Calu3 (cell line): Measurements from ENCODE around the gene NIPAL3. TPM values are rescaled to one million over a fixed set of nuclear protein-coding genes. Genes with fewer than 3 reads are reported as not detected.

Source experiments
- BruUV-seq: library from RNA; stranded (reverse); fragments of 400-500 nt; replicated peaks from 2 replicates; lab custom pipeline; 2021; lab: Mats Ljungman, UMichigan
- CTCF ChIA-PET: fragments of 300-600 bp; sonication (Branson Sonifier 250); formaldehyde crosslinking; loops from one replicate; lab custom pipeline; 2022; ENCODE audit warnings: antibody characterized with exemption; lab: Charles Lee
- DNase-seq: peaks from one replicate; pipeline ENCODE4 v3.0.0; 2022
- H3K27ac Mint-ChIP-seq: one replicate; pipeline ENCODE4 v1.8.0; 2022; ENCODE audit warnings: mixed read lengths; ENCODE audit not compliant: unreplicated experiment
- H3K27me3 Mint-ChIP-seq: one replicate; pipeline ENCODE4 v1.8.0; 2022; ENCODE audit warnings: mixed read lengths; ENCODE audit not compliant: unreplicated experiment
- H3K36me3 Mint-ChIP-seq: one replicate; pipeline ENCODE4 v1.8.0; 2022; ENCODE audit warnings: mild to moderate bottlenecking, moderate library complexity, mixed read lengths; ENCODE audit not compliant: insufficient read depth, unreplicated experiment
- H3K4me1 Mint-ChIP-seq: one replicate; pipeline ENCODE4 v1.8.0; 2022; ENCODE audit warnings: mild to moderate bottlenecking, low read depth, mixed read lengths; ENCODE audit not compliant: unreplicated experiment
- H3K4me3 Mint-ChIP-seq: one replicate; pipeline ENCODE4 v1.8.0; 2022; ENCODE audit warnings: mild to moderate bottlenecking, low read depth, moderate library complexity, mixed read lengths; ENCODE audit not compliant: unreplicated experiment
- H3K9me3 Mint-ChIP-seq: one replicate; pipeline ENCODE4 v1.8.0; 2022; ENCODE audit warnings: low read depth, mixed read lengths; ENCODE audit not compliant: unreplicated experiment
- intact Hi-C: fragments of 100-400 bp; cut with micrococcal nuclease; formaldehyde crosslinking; loops from one replicate; pipeline ENCODE4 v1.10.0; 2022; ENCODE audit not compliant: unreplicated experiment
- total RNA-seq: library from RNA; stranded (reverse); gene quantifications from 2 replicates; pipeline ENCODE4 v1.2.3, GENCODE V29; 2022
- TF ChIP-seq, protein P1 (sequence below): fragments of 200-600 bp; IDR thresholded peaks from one replicate; pipeline ENCODE4 v1.8.0; 2022; ENCODE audit warnings: antibody characterized with exemption; ENCODE audit not compliant: unreplicated experiment

The NIPAL3 gene
- total RNA-seq, 1 experiment from 2014 or later: 28.8 TPM

DNA sequence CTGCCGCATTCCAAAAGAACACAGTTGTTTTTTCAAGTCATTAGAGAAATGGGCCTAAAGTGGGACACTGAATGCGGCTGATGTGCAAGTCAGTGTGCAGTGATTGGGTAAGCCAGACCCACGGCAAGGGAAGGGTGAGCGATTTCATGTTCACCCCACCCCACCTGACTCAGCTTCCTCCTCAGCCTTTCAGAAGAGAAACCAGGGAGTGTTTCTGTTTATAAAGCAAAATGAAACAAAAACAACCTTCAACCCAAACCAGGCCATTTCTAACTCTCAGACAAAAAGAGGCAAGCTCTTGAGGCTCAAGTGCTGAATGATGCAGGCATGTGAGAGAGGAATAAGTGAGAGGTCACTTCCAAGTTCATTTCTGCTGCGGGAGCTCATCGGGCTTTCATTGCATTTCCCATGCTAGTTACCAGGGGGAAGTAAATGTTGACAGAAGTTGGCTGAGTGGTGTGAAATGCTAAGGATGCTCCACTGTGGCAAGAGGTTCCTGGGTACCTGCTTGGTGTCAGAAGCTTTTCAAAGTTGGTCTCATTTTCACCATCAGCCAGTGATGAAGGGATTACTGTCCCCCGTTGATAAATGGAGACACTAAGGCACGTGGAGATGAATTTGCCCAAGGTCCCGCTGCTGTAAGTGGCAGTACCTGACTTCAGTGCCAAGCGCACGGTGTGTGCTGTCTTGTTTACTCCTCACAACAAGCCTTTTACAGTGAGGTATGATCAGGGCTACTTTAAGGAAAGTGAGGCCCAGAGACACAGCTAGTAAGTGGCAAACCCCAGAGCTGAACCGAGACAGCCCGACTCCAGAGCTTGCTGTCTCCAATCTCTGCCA is 31.1 kb upstream of the NIPAL3 start:
- Mint-ChIP-seq H3K27ac (no peak overlapping the region), H3K4me3 (no peak overlapping the region), H3K36me3 (peaks cover 14% of the 10 kb centered on the region), H3K9me3 (no peaks in the 10 kb centered on the region), H3K27me3 (no peaks in the 10 kb centered on the region), H3K4me1 (peaks cover 28% of the 10 kb centered on the region)
- CTCF ChIA-PET: interaction anchor here (0.6 to 1.4 kb wide), 2 partner anchors 71 to 182 kb away, joined by 3 to 6 read pairs; no protein-coding TSS in a partner anchor
- TF ChIP-seq, protein P1, sequence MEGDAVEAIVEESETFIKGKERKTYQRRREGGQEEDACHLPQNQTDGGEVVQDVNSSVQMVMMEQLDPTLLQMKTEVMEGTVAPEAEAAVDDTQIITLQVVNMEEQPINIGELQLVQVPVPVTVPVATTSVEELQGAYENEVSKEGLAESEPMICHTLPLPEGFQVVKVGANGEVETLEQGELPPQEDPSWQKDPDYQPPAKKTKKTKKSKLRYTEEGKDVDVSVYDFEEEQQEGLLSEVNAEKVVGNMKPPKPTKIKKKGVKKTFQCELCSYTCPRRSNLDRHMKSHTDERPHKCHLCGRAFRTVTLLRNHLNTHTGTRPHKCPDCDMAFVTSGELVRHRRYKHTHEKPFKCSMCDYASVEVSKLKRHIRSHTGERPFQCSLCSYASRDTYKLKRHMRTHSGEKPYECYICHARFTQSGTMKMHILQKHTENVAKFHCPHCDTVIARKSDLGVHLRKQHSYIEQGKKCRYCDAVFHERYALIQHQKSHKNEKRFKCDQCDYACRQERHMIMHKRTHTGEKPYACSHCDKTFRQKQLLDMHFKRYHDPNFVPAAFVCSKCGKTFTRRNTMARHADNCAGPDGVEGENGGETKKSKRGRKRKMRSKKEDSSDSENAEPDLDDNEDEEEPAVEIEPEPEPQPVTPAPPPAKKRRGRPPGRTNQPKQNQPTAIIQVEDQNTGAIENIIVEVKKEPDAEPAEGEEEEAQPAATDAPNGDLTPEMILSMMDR: no peak
- no TSS peak for BruUV-seq
- no peak for DNase-seq
- intact Hi-C loops: no loop called here

DNA sequence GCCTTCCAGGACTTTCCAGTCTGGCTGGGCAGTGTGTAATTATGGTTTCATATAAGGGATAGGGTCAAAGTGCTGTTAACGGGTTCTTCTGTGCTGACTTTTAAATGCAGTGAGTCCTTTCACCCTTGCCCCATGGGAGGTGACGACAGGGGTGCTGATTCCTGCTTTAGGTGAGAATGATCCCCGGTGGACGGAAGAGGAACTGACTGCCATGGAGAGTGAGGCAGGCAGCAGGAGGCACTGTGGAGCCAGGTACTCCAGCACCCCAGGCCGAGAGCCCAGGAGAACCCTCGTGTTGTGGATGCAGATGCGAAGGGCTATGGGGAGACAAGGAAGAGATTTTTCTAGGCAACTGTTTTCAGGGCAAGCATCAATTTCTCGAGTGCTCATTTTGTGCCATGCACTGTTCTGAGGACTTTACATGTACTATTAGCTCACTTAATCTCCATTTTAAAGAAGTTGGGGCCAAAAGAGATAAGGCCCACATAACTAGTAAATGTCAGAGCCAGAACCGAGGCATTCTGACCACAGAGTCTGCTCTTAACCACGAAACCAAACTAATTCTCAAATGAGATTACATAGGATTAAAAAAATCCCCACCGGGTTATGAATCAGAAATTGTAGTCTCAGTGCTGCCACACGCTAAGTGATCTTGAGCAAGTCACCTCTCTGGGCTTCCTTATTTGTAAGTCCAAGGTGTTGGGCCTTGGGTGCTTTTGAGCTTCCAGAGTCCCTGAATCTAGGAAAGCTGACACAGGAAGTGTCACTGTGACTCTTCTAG is 30.3 kb upstream of the NIPAL3 start:
- intact Hi-C loops: no loop called here
- peaks cover 37% of the 10 kb centered on the region for H3K4me1 Mint-ChIP-seq
- no peak overlapping the region for H3K4me3 Mint-ChIP-seq
- H3K27ac Mint-ChIP-seq: no peak overlapping the region
- no TSS peak for BruUV-seq
- CTCF ChIA-PET: interaction anchor here (0.6 to 1.4 kb wide), 3 partner anchors 72 to 186 kb away, joined by 3 to 6 read pairs (median 3); no protein-coding TSS in a partner anchor
- peaks cover 19% of the 10 kb centered on the region for H3K36me3 Mint-ChIP-seq
- TF ChIP-seq, protein P1: no peak
- no peak for DNase-seq
- H3K27me3 Mint-ChIP-seq: no peaks in the 10 kb centered on the region
- H3K9me3 Mint-ChIP-seq: no peaks in the 10 kb centered on the region

DNA sequence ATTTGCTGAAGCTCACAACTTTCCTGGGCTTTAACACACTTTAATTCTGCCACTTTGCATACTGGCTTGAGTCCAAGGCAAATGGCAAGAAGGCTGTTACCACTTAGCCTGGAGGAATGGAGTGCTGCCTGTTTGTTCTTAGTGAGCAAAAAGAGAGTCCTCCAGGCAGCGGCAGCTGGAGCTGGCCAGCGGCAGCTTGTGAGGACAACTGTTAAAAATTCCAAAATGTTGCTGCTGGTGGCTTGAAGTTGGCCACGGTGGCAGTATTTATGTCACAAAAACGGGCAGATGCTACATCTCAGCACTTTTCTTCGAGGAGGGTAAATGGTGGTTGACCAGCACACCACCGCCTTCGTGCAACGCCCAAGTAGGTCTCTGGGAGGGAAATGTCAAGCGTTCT is 29.4 kb upstream of the NIPAL3 start:
- no TSS peak for BruUV-seq
- H3K36me3 Mint-ChIP-seq: peaks cover 22% of the 10 kb centered on the region
- no peak overlapping the region for H3K4me3 Mint-ChIP-seq
- intact Hi-C loops: no loop called here
- TF ChIP-seq, protein P1: no peak
- no peaks in the 10 kb centered on the region for H3K9me3 Mint-ChIP-seq
- H3K4me1 Mint-ChIP-seq: peaks cover 40% of the 10 kb centered on the region
- CTCF ChIA-PET: interaction anchor here (0.8 kb wide), 1 partner anchor 187 kb away, joined by 3 read pairs; no protein-coding TSS in a partner anchor
- no peak for DNase-seq
- H3K27ac Mint-ChIP-seq: no peak overlapping the region
- H3K27me3 Mint-ChIP-seq: no peaks in the 10 kb centered on the region

DNA sequence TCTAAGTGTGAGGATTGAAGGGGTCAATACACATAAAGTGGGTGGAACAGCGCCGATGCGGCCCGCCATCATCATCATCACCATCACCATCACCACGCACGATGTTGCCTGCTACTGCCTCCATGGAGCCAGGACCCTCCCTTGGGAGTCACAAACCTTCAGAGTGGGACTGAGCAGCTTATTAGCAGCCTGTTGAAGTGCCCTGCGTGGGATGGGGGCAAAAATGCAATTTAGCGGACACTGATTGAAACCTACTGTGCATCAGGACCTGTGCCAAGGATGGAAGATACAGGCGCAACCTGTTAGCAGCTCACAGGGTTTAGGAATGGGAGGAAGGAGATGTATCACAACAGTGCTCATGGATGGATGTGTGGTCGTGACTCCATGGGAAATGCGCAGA is 28.7 kb upstream of the NIPAL3 start:
- intact Hi-C loops: no loop called here
- CTCF ChIA-PET: no interaction called here
- BruUV-seq: no TSS peak
- H3K27me3 Mint-ChIP-seq: no peaks in the 10 kb centered on the region
- H3K36me3 Mint-ChIP-seq: peaks cover 26% of the 10 kb centered on the region
- H3K27ac Mint-ChIP-seq: no peak overlapping the region
- peaks cover 47% of the 10 kb centered on the region for H3K4me1 Mint-ChIP-seq
- H3K9me3 Mint-ChIP-seq: no peaks in the 10 kb centered on the region
- no peak overlapping the region for H3K4me3 Mint-ChIP-seq
- TF ChIP-seq, protein P1: no peak
- DNase-seq: no peak
